Suprapubic skin (tissue), 4 donors: ENCODE results near the gene TSC22D1.

Experiments
- CTCF ChIP-seq, 2 donors: fragments of 200-600 bp in 1 of 2; fragments of 450-650 bp in 1 of 2; sonication (generic) in 1 of 2; IDR thresholded peaks; one replicate each; pipeline ENCODE4 v1.5.1; 2016 to 2019; ENCODE audit warnings: antibody characterized with exemption in 2 of 2, mild to moderate bottlenecking in 1 of 2, moderate library complexity in 1 of 2
- POLR2A ChIP-seq, 2 donors: fragments of 450-650 bp; IDR thresholded peaks; one replicate each; pipeline ENCODE4 v1.6.1; 2017; ENCODE audit warnings: antibody characterized with exemption in 2 of 2, mild to moderate bottlenecking in 2 of 2, moderate library complexity in 2 of 2
- POLR2AphosphoS5 ChIP-seq, 3 donors: sonication (generic); formaldehyde crosslinking; IDR thresholded peaks; one replicate each; pipeline ENCODE4 v1.6.1; 2017; ENCODE audit warnings: antibody characterized with exemption in 3 of 3

- TF ChIP-seq CTCF (IDR thresholded peaks at IDR 0.05) (no peak), POLR2A (IDR thresholded peaks at IDR 0.05) (no peak), POLR2AphosphoS5 (IDR thresholded peaks at IDR 0.05) (no peak)
Observed at GRCh38 chr13:44459674-44460073, 116.5 kb downstream of the TSC22D1 start.
